BE2C (cell line): Measurements from ENCODE around the gene IPO13.

Experiments
- DNase-seq: peaks from one replicate; pipeline ENCODE4 v3.0.0-alpha.2; 2020
- H3K27me3 ChIP-seq: fragments of 250-450 bp; sonication (Bioruptor Pico); 2 replicates; pipeline ENCODE4 v1.5.1; 2020; ENCODE audit warnings: mild to moderate bottlenecking
- H3K36me3 ChIP-seq: fragments of 250-450 bp; sonication (Bioruptor Pico); 2 replicates; pipeline ENCODE4 v1.5.1; 2020; ENCODE audit warnings: mild to moderate bottlenecking
- H3K4me1 ChIP-seq: fragments of 250-450 bp; sonication (Bioruptor Pico); 2 replicates; pipeline ENCODE4 v1.5.1; 2020
- H3K4me3 ChIP-seq: 2 replicates; pipeline ENCODE4 v1.5.1; 2011; ENCODE audit warnings: low read depth, low read length
- H3K9me3 ChIP-seq: fragments of 250-450 bp; sonication (Bioruptor Pico); 2 replicates; pipeline ENCODE4 v1.5.1; 2020
- CTCF ChIP-seq: IDR thresholded peaks from 2 replicates; pipeline ENCODE4 v1.5.1; 2012; ENCODE audit warnings: mild to moderate bottlenecking, low read depth, low read length

The IPO13 gene

GRCh38 chr1:44013949-44014348 lies 67.2 kb downstream of the IPO13 start:
- no peaks in the 10 kb centered on the region for H3K4me1 ChIP-seq
- no peaks in the 10 kb centered on the region for H3K27me3 ChIP-seq
- no peak overlapping the region for H3K4me3 ChIP-seq
- no peak for TF ChIP-seq CTCF
- DNase-seq = no peak
- no peaks in the 10 kb centered on the region for H3K36me3 ChIP-seq
- H3K9me3 ChIP-seq = no peaks in the 10 kb centered on the region

- TF ChIP-seq CTCF = no peak
- Histone ChIP-seq H3K27me3 (no peaks in the 10 kb centered on the region), H3K36me3 (no peaks in the 10 kb centered on the region), H3K4me3 (no peak overlapping the region), H3K4me1 (no peaks in the 10 kb centered on the region), H3K9me3 (no peaks in the 10 kb centered on the region)
- DNase-seq = no peak
Measured at GRCh38 chr1:44014365-44015104, 67.8 kb downstream of the IPO13 start.

- Histone ChIP-seq H3K9me3 (no peaks in the 10 kb centered on the region), H3K27me3 (no peaks in the 10 kb centered on the region), H3K4me1 (no peaks in the 10 kb centered on the region), H3K4me3 (no peak overlapping the region), H3K36me3 (no peaks in the 10 kb centered on the region)
- DNase-seq = no peak
- TF ChIP-seq CTCF = no peak
Measured at GRCh38 chr1:44015206-44015605, 68.5 kb downstream of the IPO13 start.

GRCh38 chr1:44016041-44016889 lies 69.5 kb downstream of the IPO13 start:
- Histone ChIP-seq H3K4me1 (no peaks in the 10 kb centered on the region), H3K27me3 (no peaks in the 10 kb centered on the region), H3K36me3 (no peaks in the 10 kb centered on the region), H3K4me3 (no peak overlapping the region), H3K9me3 (no peaks in the 10 kb centered on the region)
- TF ChIP-seq CTCF = no peak
- DNase-seq = no peak

GRCh38 chr1:44016890-44017400 lies 70.2 kb downstream of the IPO13 start:
- TF ChIP-seq CTCF = no peak
- Histone ChIP-seq H3K4me1 (no peaks in the 10 kb centered on the region), H3K36me3 (no peaks in the 10 kb centered on the region), H3K4me3 (no peak overlapping the region), H3K9me3 (no peaks in the 10 kb centered on the region), H3K27me3 (no peaks in the 10 kb centered on the region)
- DNase-seq = no peak
